K562 (cell line): ENCODE results near the gene UNC13C. TPM values are rescaled to one million over a fixed set of nuclear protein-coding genes. Genes with fewer than 3 reads are reported as not detected.

ENCODE experiments used
- E4F1 ChIP-seq: fragments of 250-450 bp; sonication (Bioruptor Pico); IDR thresholded peaks from 2 replicates; pipeline ENCODE4 v1.5.0; 2021; ENCODE audit warnings: mild to moderate bottlenecking, borderline replicate concordance
- FOXP1 ChIP-seq: sonication (generic); formaldehyde crosslinking; IDR thresholded peaks from 2 replicates; pipeline ENCODE4 v1.8.0; 2022; ENCODE audit warnings: mild to moderate bottlenecking, missing genetic modification reagents
- ZNF140 ChIP-seq: fragments of 250-450 bp; sonication (Bioruptor Pico); IDR thresholded peaks from 2 replicates; pipeline ENCODE4 v1.8.0; 2021; ENCODE audit warnings: moderate library complexity, mild to moderate bottlenecking, inconsistent platforms
- polyA plus RNA-seq, 8 experiments: library from polyadenylated mRNA; depleted of rRNA in 4 of 8; stranded (reverse) in 5 of 8; unstranded in 3 of 8; fragments of >200 nt; fragmentation: Nextera tagmentation in 2 of 8; fragmentation: Illumina TruSeq in 1 of 8; extraction: Ambion mirVana in 2 of 8; extraction: Trizol in 1 of 8; gene quantifications; 2 replicates each; pipeline versions ENCODE4 v1.2.1 to v1.2.3, GENCODE V29; 2011 to 2014; ENCODE audit warnings: inconsistent platforms in 1 of 8, missing spikeins in 1 of 8
- total RNA-seq, 7 experiments: library from RNA; depleted of rRNA in 6 of 7; stranded (reverse); fragments of >200 nt in 6 of 7; fragmentation: Illumina TruSeq in 2 of 7; extraction: Trizol in 2 of 7; gene quantifications; 2 replicates each; pipeline versions ENCODE4 v1.2.1 to v1.2.3, GENCODE V29; 2011 to 2021; ENCODE audit warnings: low replicate concordance in 1 of 7
- TF ChIP-seq, protein P1 (sequence below): fragments of 450-650 bp; IDR thresholded peaks from 2 replicates; pipeline ENCODE4 v1.6.1; 2016; ENCODE audit warnings: low read depth

UNC13C gene
- total and polyA plus RNA-seq, 9 of the 15 experiments (the other 6 are each of a cell fraction or from before 2014, with no cell fraction given) = not detected

- TF ChIP-seq, protein P1, sequence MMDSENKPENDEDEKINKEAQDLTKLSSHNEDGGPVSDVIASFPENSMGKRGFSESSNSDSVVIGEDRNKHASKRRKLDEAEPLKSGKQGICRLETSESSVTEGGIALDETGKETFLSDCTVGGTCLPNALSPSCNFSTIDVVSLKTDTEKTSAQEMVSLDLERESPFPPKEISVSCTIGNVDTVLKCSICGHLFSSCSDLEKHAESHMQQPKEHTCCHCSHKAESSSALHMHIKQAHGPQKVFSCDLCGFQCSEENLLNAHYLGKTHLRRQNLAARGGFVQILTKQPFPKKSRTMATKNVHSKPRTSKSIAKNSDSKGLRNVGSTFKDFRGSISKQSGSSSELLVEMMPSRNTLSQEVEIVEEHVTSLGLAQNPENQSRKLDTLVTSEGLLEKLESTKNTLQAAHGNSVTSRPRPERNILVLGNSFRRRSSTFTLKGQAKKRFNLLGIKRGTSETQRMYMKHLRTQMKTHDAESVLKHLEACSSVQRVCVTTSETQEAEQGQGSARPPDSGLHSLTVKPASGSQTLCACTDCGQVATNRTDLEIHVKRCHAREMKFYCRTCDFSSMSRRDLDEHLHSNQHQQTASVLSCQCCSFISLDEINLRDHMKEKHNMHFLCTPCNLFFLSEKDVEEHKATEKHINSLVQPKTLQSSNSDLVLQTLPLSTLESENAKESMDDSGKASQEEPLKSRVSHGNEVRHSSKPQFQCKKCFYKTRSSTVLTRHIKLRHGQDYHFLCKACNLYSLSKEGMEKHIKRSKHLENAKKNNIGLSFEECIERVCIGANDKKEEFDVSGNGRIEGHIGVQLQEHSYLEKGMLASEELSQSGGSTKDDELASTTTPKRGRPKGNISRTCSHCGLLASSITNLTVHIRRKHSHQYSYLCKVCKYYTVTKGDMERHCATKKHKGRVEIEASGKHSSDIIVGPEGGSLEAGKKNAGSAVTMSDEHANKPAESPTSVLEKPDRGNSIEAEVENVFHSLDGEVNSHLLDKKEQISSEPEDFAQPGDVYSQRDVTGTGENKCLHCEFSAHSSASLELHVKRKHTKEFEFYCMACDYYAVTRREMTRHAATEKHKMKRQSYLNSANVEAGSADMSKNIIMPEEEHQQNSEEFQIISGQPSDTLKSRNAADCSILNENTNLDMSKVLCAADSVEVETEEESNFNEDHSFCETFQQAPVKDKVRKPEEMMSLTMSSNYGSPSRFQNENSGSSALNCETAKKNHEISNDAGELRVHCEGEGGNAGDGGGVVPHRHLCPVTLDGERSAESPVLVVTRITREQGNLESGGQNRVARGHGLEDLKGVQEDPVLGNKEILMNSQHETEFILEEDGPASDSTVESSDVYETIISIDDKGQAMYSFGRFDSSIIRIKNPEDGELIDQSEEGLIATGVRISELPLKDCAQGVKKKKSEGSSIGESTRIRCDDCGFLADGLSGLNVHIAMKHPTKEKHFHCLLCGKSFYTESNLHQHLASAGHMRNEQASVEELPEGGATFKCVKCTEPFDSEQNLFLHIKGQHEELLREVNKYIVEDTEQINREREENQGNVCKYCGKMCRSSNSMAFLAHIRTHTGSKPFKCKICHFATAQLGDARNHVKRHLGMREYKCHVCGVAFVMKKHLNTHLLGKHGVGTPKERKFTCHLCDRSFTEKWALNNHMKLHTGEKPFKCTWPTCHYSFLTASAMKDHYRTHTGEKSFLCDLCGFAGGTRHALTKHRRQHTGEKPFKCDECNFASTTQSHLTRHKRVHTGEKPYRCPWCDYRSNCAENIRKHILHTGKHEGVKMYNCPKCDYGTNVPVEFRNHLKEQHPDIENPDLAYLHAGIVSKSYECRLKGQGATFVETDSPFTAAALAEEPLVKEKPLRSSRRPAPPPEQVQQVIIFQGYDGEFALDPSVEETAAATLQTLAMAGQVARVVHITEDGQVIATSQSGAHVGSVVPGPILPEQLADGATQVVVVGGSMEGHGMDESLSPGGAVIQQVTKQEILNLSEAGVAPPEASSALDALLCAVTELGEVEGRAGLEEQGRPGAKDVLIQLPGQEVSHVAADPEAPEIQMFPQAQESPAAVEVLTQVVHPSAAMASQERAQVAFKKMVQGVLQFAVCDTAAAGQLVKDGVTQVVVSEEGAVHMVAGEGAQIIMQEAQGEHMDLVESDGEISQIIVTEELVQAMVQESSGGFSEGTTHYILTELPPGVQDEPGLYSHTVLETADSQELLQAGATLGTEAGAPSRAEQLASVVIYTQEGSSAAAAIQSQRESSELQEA = no peak
- TF ChIP-seq FOXP1 (CRISPR knock-in tag) (no peak), ZNF140 (CRISPR knock-in tag) (no peak), E4F1 (CRISPR knock-in tag) (no peak)
Measured at GRCh38 chr15:54150255-54150654, 172.0 kb downstream of the UNC13C start (continued).
